A172 (cell line): ENCODE results near the gene ZNF441. TPM values are rescaled to one million over a fixed set of nuclear protein-coding genes. Genes with fewer than 3 reads are reported as not detected.

ENCODE experiments used
- total RNA-seq: library from RNA; depleted of rRNA; stranded (reverse); fragments of >200 nt; shearing (Covaris generic); gene quantifications from 2 replicates; pipeline ENCODE4 v1.2.3, GENCODE V29; 2014; rRNA removed

The ZNF441 gene
- total RNA-seq, 1 experiment from 2014 or later: 6.2 TPM

Other genes with a start within 250 kb of the ZNF441 start
- 44.0 and 54.0 TPM in 2 replicates for gene ECSIT, start 237.9 kb upstream of the ZNF441 start, total RNA-seq
- 0.78 and 1.9 TPM in 2 replicates for gene CNN1, start 228.1 kb upstream of the ZNF441 start, total RNA-seq
- 66.7 and 69.2 TPM in 2 replicates for gene ELOF1, start 207.8 kb upstream of the ZNF441 start, total RNA-seq
- gene ACP5, start 189.4 kb upstream of the ZNF441 start, total RNA-seq: 15.5 and 24.8 TPM in 2 replicates
- gene ZNF627, start 169.5 kb upstream of the ZNF441 start, total RNA-seq: 18.8 and 23.0 TPM in 2 replicates
- gene ZNF823, start 28.1 kb upstream of the ZNF441 start, total RNA-seq: 6.9 and 17.8 TPM in 2 replicates
- gene ZNF491, start 31.5 kb downstream of the ZNF441 start, total RNA-seq: not detected in 2 replicates
- gene ZNF440, start 47.3 kb downstream of the ZNF441 start, total RNA-seq: 8.6 and 13.4 TPM in 2 replicates
- gene ZNF439, start 81.7 kb downstream of the ZNF441 start, total RNA-seq: 0.14 TPM in 1 of 2 replicates, not detected in the other
- gene ZNF69, start 120.8 kb downstream of the ZNF441 start, total RNA-seq: not detected in 2 replicates
- 14.7 and 17.6 TPM in 2 replicates for gene ZNF700, start 158.1 kb downstream of the ZNF441 start, total RNA-seq
- gene ZNF763, start 198.0 kb downstream of the ZNF441 start, total RNA-seq: 1.1 TPM in 1 of 2 replicates, not detected in the other